Astrocyte (in vitro differentiated cells and primary cell): ENCODE results near the gene NIPSNAP3A. TPM values are rescaled to one million over a fixed set of nuclear protein-coding genes. Genes with fewer than 3 reads are reported as not detected.
"Not testable (repeated sequence)": the region's sequence is repeated elsewhere in the genome, so short reads cannot be mapped to it uniquely, and the experiment has no call there.

Source experiments
- DNase-seq: peaks from one replicate; pipeline ENCODE4 v3.0.0-alpha.2; 2010; ENCODE audit warnings: low read depth
- FAIRE-seq: peaks from 2 replicates; lab custom pipeline; 2011; peaks lifted over from hg19 to GRCh38; lab: Jason Lieb, UNC
- H2AFZ ChIP-seq: 2 replicates; pipeline ENCODE4 v1.6.0; 2012; ENCODE audit warnings: low read depth, low read length, inconsistent platforms
- H3K27ac ChIP-seq: 2 replicates; pipeline ENCODE4 v1.5.1; 2011; ENCODE audit warnings: low read depth, low read length, inconsistent platforms
- H3K27me3 ChIP-seq: 2 replicates; pipeline ENCODE4 v1.6.0; 2011; ENCODE audit warnings: low read length, inconsistent platforms; ENCODE audit not compliant: insufficient read depth
- H3K36me3 ChIP-seq: 2 replicates; pipeline ENCODE4 v1.5.1; 2011; ENCODE audit warnings: low read length, inconsistent platforms; ENCODE audit not compliant: insufficient read depth
- H3K4me1 ChIP-seq: 2 replicates; pipeline ENCODE4 v1.5.1; 2011; ENCODE audit warnings: low read length, inconsistent platforms; ENCODE audit not compliant: insufficient read depth
- H3K4me2 ChIP-seq: 2 replicates; pipeline ENCODE4 v1.6.0; 2012; ENCODE audit warnings: low read length, inconsistent platforms
- H3K4me3 ChIP-seq: 2 replicates; pipeline ENCODE4 v1.5.1; 2011; ENCODE audit warnings: low read depth, mild to moderate bottlenecking, low read length, inconsistent platforms; ENCODE audit not compliant: insufficient read depth
- H3K79me2 ChIP-seq: 2 replicates; pipeline ENCODE4 v1.6.0; 2012; ENCODE audit warnings: mild to moderate bottlenecking, low read length, inconsistent platforms; ENCODE audit not compliant: insufficient read depth
- H3K9ac ChIP-seq: 2 replicates; pipeline ENCODE4 v1.6.0; 2012; ENCODE audit warnings: mild to moderate bottlenecking, low read length, inconsistent platforms
- H3K9me3 ChIP-seq: 2 replicates; pipeline ENCODE4 v1.5.1; 2012; ENCODE audit warnings: low read depth, mild to moderate bottlenecking, low read length, inconsistent platforms; ENCODE audit not compliant: insufficient read depth
- H4K20me1 ChIP-seq: 2 replicates; pipeline ENCODE4 v1.6.0; 2012; ENCODE audit warnings: low read length, inconsistent platforms; ENCODE audit not compliant: insufficient read depth
- H3K27ac Mint-ChIP-seq: one replicate; pipeline ENCODE4 v1.8.0; 2021; ENCODE audit warnings: mild to moderate bottlenecking, mixed read lengths; ENCODE audit not compliant: unreplicated experiment
- H3K27me3 Mint-ChIP-seq: one replicate; pipeline ENCODE4 v1.8.0; 2021; ENCODE audit warnings: low read depth, mixed read lengths; ENCODE audit not compliant: unreplicated experiment
- H3K36me3 Mint-ChIP-seq: one replicate; pipeline ENCODE4 v1.8.0; 2021; ENCODE audit warnings: low read depth, mixed read lengths; ENCODE audit not compliant: unreplicated experiment
- H3K4me1 Mint-ChIP-seq: one replicate; pipeline ENCODE4 v1.8.0; 2021; ENCODE audit warnings: low read depth, mixed read lengths; ENCODE audit not compliant: unreplicated experiment
- H3K4me3 Mint-ChIP-seq: one replicate; pipeline ENCODE4 v1.8.0; 2021; ENCODE audit warnings: mild to moderate bottlenecking, moderate library complexity, mixed read lengths; ENCODE audit not compliant: unreplicated experiment
- H3K9me3 Mint-ChIP-seq: one replicate; pipeline ENCODE4 v1.8.0; 2021; ENCODE audit warnings: mild to moderate bottlenecking, mixed read lengths; ENCODE audit not compliant: unreplicated experiment
- CTCF ChIP-seq: IDR thresholded peaks from 2 replicates; pipeline ENCODE4 v1.5.1; 2011; ENCODE audit warnings: low read depth, mild to moderate bottlenecking, inconsistent platforms, low read length, moderate library complexity; ENCODE audit not compliant: insufficient read depth
- EZH2 ChIP-seq: IDR thresholded peaks from 2 replicates; pipeline ENCODE4 v1.6.1; 2012; ENCODE audit warnings: mild to moderate bottlenecking, low read length, inconsistent platforms; ENCODE audit not compliant: insufficient read depth
- total RNA-seq: library from RNA; stranded (reverse); gene quantifications from 2 replicates; pipeline ENCODE4 v1.2.1, GENCODE V29; 2021

NIPSNAP3A gene
- total RNA-seq, 1 donor from 2014 or later: 25.9 TPM

GRCh38 chr9:104765138-104765537, 17.7 kb downstream of the NIPSNAP3A start:
- DNase-seq (no peak), FAIRE-seq (no peak)
- Mint-ChIP-seq H3K27ac (no peak overlapping the region), H3K4me3 (peak overlapping the region; percentile 83), H3K4me1 (no peaks in the 10 kb centered on the region), H3K9me3 (no peaks in the 10 kb centered on the region), H3K27me3 (no peaks in the 10 kb centered on the region), H3K36me3 (no peaks in the 10 kb centered on the region)
- TF ChIP-seq EZH2: no peak
- TF ChIP-seq CTCF: no peak
- no peaks in the 10 kb centered on the region for H3K27me3 ChIP-seq
- no peak overlapping the region for H2AFZ ChIP-seq
- H3K4me2 ChIP-seq: no peak overlapping the region
- H3K4me1 ChIP-seq: no peaks in the 10 kb centered on the region
- no peak overlapping the region for H3K27ac ChIP-seq
- no peak overlapping the region for H3K4me3 ChIP-seq
- no peaks in the 10 kb centered on the region for H3K36me3 ChIP-seq
- no peaks in the 10 kb centered on the region for H4K20me1 ChIP-seq
- no peaks in the 10 kb centered on the region for H3K79me2 ChIP-seq
- no peaks in the 10 kb centered on the region for H3K9me3 ChIP-seq
- no peak overlapping the region for H3K9ac ChIP-seq

- no peak overlapping the region for H3K27ac Mint-ChIP-seq
- Histone ChIP-seq H3K79me2 (no peaks in the 10 kb centered on the region), H3K9me3 (no peaks in the 10 kb centered on the region), H4K20me1 (no peaks in the 10 kb centered on the region), H2AFZ (no peak overlapping the region), H3K9ac (no peak overlapping the region), H3K4me3 (no peak overlapping the region), H3K4me1 (no peaks in the 10 kb centered on the region), H3K4me2 (no peak overlapping the region), H3K27ac (no peak overlapping the region), H3K27me3 (no peaks in the 10 kb centered on the region), H3K36me3 (no peaks in the 10 kb centered on the region)
- no peaks in the 10 kb centered on the region for H3K36me3 Mint-ChIP-seq
- H3K4me1 Mint-ChIP-seq: no peaks in the 10 kb centered on the region
- no peaks in the 10 kb centered on the region for H3K27me3 Mint-ChIP-seq
- FAIRE-seq (no peak), DNase-seq (no peak)
- H3K4me3 Mint-ChIP-seq: no peak overlapping the region
- H3K9me3 Mint-ChIP-seq: no peaks in the 10 kb centered on the region
- no peak for TF ChIP-seq CTCF
- TF ChIP-seq EZH2: no peak
These were observed 18.5 kb downstream of the NIPSNAP3A start for GRCh38 chr9:104766025-104766424.

- Histone ChIP-seq H3K36me3 (no peaks in the 10 kb centered on the region), H3K4me1 (no peaks in the 10 kb centered on the region), H3K9ac (no peak overlapping the region), H3K27me3 (no peaks in the 10 kb centered on the region), H4K20me1 (no peaks in the 10 kb centered on the region), H3K27ac (no peak overlapping the region), H3K4me3 (no peak overlapping the region), H3K79me2 (no peaks in the 10 kb centered on the region), H3K4me2 (no peak overlapping the region), H2AFZ (no peak overlapping the region), H3K9me3 (no peaks in the 10 kb centered on the region)
- Mint-ChIP-seq H3K4me1 (peaks cover under 1% of the 10 kb centered on the region), H3K9me3 (no peaks in the 10 kb centered on the region), H3K27me3 (no peaks in the 10 kb centered on the region), H3K4me3 (no peak overlapping the region), H3K36me3 (no peaks in the 10 kb centered on the region), H3K27ac (no peak overlapping the region)
- FAIRE-seq: no peak
- TF ChIP-seq CTCF (no peak), EZH2 (no peak)
- no peak for DNase-seq
These were observed 20.0 kb downstream of the NIPSNAP3A start for GRCh38 chr9:104767507-104767906.

GRCh38 chr9:104769029-104769428, 21.5 kb downstream of the NIPSNAP3A start:
- H3K4me1 ChIP-seq, H4K20me1 ChIP-seq, H3K27me3 ChIP-seq, H3K27ac ChIP-seq, DNase-seq, H3K36me3 Mint-ChIP-seq, H2AFZ ChIP-seq, H3K79me2 ChIP-seq, H3K4me3 Mint-ChIP-seq, H3K4me2 ChIP-seq, H3K27ac Mint-ChIP-seq, H3K27me3 Mint-ChIP-seq, FAIRE-seq, H3K9ac ChIP-seq, H3K4me1 Mint-ChIP-seq, H3K36me3 ChIP-seq, H3K4me3 ChIP-seq, H3K9me3 Mint-ChIP-seq, H3K9me3 ChIP-seq: not testable (repeated sequence)
